Measurements from ENCODE around the gene ATP6V0D1. TPM values are rescaled to one million over a fixed set of nuclear protein-coding genes. Genes with fewer than 3 reads are reported as not detected.
"Not testable (repeated sequence)": the region's sequence is repeated elsewhere in the genome, so short reads cannot be mapped to it uniquely, and the experiment has no call there.

ATP6V0D1 gene
- total RNA-seq, 1 donor from 2014 or later: 49.6 TPM

DNA sequence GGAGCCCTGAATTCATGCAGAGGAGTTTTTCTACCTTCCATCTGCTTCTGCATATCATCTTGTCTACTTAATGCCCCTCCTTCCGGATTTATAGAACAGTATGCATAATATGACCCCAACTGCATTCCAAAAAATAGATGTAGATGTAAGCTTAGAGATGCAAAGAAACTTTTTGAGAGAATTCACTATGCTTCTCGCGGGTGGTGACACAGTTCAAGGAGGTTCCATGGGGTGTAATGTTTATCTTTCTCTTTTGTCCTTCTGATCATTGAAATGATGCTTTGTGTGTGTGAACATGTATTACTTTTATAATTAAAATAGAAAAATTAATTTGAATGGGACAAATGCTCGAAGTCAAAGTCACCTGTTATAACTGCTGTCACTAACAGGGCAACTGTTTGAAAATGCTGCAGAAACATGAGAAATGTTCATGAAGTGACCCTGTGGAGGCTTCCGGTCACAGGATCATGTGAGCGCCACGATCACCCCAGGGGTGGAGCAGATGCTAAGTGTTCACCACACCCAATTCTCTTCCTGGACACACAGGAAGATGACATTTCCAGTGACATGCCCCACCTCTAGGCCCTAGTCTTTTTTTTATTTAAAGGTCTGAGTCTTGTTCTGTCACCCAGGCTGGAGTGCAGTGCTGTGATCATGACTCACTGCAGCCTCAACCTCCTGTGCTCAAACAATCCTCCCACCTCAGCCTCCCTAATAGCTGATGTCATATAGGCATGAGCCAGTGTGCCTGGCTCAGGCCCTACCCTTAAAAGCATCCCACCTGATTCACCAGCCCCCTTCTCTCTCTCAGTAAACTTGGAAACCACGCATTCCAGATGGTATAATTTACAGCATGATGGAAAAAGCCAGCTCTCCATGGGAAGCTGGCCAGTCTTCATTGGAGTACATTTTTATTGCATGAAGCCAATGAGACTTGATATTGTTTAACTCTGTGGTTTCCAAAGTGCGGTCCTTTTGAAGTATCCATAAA lies 23.4 kb upstream of the ATP6V0D1 start:
- no peak for DNase-seq

DNA sequence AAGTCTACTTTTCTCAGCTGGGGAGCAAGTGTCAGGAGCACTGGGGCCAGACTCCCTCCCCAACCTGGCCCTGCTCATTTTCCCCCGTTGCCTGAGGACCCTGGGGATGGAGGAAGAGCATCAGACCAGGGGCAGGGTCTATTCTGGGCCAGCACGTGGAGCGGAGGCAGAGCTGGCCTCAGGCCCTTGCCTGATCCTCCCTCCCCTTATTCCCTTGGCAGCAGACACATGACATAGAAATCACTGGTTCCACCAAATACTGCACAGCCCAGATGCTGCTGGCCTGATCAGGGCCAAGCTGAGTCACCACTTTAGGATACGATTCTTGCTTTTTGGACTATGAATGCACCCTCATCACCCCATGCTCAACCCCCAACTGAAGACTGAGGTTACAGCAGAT lies 18.1 kb upstream of the ATP6V0D1 start:
- no peak for DNase-seq

DNA sequence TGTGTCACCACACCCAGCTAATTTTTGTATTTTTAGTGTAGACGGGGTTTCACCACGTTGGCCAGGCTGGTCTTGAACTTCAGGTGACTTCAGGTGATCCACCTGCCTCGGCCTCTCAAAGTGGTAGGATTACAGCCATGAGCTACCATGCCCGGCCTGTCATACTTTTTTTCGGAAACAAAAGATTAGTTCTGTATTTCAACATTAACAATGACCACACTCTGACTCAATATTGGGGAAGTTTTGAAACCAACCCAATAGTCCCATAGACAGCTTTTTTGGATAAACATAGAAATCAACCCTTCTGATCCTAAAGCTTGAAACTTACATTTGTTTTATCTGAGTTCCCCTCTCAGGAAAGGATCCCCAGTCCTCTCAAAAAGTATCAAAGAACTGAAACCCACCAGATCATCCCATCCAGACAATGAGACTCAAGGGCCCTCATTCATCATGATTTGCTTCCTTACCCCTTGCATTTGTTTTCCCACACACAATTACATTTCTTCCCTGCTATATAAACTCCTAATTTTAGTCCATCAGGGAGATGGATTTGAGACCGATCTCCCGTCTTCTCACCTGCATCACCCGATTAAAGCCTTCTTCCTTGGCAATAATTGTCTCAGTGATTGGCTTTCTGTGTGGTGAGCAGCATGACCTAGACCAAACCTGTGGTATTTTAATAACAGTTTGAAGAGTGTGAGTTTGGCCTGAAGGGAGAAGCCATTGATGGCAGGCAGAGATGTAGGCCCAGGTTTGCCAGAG lies 9.6 kb upstream of the ATP6V0D1 start:
- no peak for DNase-seq

DNA sequence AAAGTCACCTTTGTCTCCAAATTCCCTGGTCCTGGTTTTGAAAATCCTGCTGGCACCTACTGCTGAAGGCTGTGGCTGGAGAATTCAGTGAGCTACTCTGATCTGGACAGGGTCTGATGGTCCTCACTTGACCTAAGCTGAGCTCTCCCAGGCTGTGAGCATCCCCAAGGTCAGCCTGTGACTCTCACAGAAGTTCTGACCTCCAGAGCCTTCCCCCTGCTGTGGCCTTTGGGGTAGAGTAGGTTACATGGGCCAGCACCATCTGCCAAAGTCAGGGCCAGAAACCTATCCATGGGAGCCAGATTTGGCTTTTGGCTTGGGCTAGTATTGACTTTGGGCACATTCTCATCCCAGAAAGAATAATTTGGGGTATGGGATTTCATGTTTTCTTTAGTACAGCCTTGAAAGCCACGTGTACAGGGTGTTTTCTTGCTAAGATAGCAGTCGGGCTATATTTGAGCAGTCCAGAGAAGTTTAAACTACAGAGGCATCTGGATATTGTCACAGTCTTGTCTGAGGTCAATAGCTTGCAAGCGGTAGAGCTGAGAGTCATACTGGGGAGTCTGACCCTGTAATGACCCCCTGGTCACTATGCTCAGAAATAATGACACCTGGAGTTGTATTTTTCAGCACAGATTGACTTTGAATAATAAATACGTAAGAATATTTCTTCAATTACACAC lies 8.6 kb upstream of the ATP6V0D1 start:
- no peak for DNase-seq

DNA sequence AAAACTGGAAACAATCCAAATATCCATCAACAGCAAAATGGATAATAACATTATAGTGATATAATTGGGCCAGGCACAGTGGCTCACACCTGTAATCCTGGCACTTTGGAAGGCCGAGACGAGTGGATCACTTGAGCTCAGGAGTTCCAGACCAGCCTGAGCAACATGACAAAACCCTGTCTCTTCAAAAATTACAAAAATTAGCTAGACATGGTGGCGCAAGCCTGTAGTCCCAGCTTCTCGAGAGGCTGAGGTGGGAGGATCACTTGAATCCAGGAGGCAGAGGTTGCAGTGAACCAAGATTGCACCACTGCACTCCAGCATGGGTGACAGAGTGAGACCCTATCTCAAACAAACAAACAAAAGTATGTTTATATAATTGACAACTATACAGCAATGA lies 6.6 kb upstream of the ATP6V0D1 start:
- not testable (repeated sequence) for DNase-seq

DNA sequence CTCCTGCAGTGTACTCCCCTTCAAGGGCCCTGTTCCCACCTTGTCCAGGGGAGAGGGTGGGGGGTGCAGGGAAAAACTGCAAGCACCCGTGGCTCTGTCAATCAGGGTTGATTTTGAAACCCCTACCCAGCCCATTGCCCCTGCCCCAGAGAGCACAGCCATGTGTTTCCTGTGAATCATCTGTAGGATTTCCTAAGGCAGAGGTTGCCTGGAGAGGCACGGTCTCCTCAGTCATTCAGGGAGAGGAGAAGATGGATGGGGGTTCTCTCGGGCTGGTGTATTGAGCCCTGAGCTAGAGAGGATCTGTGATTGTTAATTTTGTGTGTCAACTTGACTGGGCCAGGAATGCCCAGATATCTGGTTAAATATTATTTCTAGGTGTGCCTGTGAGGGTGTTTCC lies 5.8 kb upstream of the ATP6V0D1 start:
- no peak for DNase-seq

DNA sequence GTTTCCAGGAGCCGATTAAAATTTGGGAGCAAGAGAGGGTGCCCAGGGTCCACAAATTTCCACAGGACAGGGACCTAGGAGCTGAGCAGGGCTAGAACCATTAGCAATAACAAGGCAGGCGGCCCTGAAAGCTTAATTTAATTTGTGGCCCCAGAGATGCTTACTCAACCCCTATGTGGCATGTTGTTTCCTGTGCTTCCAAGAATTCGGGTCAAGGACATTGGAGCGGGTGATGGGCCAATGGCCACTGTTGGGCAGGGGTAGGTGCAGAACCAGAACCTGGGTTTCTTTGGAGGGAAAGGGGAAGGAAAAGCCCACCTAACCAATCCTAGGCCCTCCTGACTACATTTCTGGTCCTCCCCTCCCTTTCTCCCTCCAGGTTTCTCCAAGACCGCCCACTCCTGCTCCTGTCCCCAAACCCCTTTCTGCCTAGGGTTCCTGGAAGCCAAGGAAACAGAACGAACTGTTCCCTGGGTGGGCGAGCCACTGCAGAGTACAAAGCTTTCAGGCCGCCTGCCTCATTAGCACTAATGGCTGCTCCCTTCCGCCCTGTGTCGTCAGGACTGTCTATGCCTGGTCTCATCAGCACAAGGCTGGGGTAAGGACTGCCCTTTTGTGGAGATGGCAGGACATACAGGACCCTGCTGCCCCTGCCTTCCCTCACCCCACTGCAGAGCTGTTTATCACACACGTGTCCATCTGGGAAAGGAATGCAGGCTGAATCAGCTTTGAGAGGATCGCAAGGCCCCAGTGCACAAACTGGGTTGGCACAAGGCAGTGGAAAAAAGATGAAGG lies 3.0 kb upstream of the ATP6V0D1 start:
- DNase-seq: no peak

DNA sequence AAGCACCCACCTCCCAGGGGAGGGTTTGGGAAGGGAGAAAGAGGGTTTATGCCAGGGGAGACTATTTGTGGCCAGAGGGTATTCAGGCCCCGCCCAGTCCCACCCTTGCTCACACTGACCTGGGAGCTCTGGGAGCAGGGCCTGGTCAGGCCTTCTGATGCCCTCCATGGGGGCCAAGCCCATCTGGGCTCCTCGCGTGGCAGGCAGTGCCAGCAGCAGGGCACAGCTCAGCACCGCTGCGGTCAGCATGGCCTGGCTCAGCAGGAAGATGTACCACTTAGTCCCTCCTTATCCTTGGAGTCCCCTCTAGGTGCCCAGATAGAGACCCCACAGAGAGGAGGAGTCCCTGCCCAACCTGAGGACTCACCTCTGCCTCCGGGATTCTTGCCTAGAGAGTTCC lies 2.2 kb upstream of the ATP6V0D1 start, which contains the start of gene AGRP:
Gene AGRP (minus strand): TSS at position 398 of the 400 bp plus-strand sequence. CDS start 149 bp downstream, at position 249.
- DNase-seq: no peak

DNA sequence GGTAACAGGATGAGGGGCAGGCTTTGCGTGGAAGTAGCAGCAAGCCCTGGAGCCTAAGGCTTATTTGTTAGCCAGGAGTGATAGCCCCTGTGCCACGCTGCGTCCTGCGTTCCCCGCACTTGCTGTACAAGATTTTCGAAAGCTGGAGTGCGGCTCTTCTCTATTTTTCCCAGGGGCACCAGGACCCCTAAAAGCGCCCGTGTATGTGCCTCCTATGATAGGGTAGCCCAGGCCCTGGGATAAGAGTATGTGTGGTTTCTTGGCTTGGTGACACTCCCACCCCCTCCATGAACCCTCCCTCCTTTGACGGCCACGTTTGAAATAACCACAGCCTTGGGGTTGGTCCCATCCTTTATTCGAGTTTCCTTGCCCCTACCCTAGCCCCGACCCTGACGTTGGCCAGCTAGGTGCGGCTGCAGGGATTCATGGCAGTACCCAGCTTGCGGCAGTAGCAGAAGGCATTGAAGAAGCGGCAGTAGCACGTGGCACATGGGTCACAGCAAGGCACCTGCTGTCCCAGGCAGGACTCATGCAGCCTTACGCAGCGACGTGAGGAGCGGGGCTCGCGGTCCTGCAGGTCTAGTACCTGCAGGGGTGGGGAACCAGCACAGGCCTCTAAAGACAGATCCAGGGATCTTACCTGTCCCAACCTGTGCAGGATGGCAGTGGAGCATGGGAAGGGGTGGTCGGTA lies 1.4 kb upstream of the ATP6V0D1 start:
- no peak for DNase-seq

DNA sequence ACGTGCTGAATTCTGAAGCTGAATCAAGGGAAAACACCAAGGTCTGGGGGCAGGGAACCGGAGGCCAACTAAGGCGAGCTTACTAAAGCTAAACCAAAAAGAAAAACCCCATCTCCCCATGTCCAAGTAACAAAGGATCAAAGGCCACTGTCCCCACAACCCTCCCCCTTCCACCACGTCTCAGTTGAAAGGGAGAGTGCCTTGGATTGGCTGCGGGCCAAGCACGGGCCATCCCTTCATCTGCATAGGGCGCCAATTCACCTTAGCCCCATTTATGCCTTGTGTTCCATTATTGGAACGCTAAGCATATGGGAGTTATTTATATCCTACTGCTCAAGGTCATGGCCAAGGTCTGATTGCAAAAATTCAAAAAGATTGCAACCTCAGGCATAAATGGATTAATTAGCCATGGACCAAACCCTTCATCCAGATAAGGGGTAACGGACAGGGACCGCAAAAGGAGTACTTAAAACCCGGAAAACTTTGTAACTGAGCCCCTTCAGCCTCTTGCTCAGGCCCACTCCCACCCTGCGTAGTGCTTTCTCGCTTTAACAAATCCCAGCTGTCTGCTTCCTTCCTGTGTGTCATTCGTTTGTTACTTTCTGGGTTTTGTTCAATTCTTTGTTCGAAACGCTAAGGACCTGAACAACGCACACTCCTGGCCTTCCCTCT lies 740 bp upstream of the ATP6V0D1 start:
- DNase-seq: peak; percentile 78

DNA sequence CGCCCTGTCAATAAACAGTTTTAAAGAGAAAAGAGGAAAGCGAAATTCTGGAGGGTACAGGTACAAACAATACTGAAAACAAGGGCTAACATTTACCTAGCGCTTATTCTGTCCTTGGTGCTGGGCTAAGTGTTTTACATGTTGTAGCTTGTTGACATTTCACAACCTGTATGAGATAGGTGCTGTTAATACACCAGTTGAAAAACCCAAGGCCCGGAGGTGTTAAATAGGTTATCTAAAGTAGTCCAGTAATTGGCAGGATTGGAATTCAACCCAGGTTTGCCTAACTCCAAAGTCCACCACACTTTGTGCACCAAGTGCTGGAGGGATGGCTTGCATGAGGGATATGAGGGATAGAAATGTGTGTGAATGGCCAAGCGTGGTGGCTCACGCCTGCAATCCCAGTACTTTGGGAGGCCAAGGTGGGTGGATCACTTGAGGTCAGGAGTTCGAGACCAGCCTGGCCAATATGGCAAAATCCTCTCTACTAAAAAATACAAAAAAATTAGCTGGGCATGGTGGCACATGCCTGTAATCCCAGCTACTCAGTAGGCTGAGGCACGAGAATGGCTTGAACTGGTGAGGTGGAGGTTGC lies 2.9 kb downstream of the ATP6V0D1 start:
- no peak for DNase-seq

DNA sequence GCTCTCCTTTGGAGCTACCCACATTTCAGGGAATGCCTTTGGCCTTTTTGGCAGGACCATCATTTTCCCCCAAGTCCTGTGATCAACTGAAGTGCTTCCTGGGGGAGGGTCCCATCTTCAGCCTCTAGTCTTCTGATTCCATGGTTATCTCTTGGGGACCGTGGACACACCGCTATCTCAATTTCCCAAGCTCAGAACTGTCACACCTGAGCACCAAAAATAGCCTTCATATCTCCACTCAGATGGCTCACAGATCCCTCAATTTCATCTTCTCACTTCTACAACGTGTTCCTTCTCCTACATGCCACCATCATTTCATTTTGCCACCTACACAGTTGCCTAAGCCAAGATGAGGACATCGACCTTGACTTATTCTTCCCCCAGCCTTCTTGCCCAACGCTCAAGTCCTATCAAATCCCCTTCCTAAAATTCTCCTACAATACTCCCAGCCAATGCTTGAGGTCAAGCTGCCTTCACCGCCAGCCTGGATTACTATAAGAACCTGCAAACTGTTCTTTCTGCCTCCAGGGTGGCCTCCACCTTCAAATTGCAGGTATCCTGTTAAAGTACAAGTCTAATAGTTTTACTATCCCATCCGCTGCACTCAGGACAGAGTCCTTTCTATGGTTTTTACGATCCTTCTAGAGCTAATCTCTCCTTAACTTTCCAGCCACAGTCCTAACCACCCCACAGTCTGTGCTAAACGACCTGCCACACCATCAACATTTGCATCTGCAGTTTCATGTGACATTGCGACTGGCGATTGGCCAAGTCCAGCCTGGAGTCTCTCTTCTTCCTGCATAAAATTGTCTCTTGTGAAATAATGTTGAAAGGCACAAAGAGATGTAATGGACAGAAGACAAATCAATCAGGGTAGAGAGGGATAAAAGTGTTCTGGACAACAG lies 6.2 kb downstream of the ATP6V0D1 start:
- no peak for DNase-seq

DNA sequence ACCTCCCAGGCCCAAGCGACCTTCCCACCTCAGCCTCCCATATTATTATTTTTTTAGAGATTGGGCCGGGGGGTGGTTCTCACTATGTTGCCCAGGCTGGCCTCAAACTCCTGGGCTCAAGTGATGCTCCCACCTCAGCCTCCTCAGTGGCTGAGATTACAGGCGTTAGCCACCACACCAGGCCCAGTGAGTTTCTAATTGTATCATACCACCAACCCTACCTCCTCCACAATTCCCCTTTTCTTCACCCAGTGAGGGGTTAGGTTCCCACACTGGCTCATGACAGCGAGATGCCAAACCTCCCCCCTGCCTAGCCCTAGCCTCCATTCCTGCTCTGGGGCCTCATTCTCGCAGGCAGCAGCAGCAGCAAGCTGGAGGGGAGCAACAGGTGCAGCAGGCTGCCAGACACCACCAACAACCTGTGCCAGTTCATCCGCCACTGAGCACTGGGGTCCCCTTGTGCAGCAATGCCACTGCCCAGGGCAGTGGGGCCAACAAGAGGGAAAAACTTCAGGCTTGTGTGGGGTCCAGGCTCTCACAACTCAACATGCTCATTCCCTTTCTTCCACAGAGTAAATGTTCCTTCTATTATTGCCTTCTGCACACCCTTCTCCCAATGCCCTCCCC lies 9.1 kb downstream of the ATP6V0D1 start:
- DNase-seq: no peak

DNA sequence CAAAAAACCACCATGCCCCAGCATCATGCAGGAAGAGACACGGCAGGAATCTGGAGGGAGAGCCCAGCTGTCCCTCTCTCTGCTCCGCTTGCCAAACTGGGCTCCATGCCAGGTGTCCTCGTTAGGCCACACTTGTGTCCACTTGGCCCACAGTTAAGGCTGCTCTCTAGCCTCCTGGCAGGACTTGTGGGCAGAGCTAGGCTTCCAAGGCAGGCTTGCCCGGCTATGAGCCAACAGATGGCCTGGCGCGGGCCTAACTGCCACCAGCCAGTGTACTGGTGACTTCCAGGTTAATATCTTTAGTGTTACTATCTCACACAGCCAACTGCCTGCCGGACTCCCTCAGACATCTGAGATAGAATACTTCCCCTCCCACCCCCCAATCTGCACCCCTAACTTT lies 10.6 kb downstream of the ATP6V0D1 start:
- no peak for DNase-seq

DNA sequence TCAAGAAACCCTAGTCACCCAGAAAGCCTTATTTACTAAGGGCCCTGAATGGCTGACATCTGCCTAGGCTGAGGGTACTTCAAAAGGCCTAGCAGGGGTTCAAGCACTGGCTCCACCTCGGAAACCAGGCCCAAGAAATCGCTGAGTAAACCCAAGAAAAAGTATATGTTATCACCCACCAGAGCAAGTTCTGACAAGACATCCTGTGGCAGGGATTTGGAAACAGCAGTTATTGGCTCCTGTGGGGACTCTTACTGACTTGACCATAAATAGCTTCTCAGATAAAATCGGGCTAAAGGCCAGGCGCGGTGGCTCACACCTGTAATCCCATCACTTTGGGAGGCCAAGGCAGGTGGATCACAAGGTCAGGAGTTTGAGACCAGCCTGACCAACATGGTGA lies 12.2 kb downstream of the ATP6V0D1 start:
- no peak for DNase-seq

DNA sequence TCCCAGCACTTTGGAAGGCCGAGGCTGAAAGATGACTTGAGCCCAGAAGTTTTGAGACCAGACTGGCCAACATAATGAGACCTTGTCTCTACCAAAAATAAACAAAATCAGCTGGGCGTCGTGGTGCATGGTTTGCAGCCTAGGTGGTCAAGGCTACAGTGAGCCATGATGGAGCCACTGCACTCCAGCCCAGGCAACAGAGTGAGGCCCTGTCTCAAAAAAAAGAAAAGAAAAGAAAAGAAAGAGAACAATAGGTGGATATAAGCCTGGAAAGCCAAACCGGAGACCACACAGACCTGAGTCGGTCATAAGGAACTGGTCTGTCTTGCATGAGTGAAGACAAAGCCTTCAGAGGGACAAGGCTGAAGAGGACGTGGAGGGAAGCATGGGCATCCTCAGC lies 14.4 kb downstream of the ATP6V0D1 start:
- no peak for DNase-seq

DNA sequence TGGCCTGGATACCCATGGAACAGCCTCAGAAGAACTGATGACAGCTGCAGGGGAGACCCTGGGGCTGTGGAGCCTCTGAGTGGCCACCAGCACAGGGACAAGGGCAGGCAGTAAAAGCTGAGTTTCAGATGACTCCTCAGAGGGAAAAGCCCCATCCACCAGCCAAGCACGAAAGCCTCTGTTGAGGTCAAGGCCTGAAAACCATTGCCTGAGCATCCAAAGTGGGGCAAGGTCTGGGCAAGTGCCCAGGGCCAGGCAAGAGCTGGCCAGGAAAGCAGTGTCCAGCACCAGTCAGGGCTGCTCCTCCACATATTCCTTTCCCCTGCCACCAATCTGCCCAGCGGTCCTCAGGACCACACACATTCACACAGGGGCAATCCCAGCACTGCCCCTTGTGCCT lies 16.4 kb downstream of the ATP6V0D1 start:
- DNase-seq: no peak

DNA sequence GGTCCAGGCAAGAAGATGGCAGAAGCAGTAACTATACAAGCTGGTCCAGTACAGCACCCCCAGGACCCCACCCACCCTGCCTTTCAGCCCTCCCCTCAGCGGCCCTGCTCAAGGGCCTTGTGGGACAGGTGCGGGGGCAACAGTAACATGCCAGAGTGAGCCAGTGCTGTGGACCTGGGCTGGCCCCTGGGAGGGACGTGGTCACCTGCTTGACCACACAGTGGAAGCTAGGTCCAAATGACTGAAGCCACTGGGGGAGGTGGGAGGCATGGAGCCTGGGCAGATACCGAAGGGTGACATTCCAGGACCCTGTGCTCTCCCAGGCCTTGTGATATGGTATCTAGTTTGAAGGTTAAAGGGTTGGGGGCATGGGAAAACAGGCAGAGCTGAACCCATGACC lies 17.3 kb downstream of the ATP6V0D1 start:
- no peak for DNase-seq

DNA sequence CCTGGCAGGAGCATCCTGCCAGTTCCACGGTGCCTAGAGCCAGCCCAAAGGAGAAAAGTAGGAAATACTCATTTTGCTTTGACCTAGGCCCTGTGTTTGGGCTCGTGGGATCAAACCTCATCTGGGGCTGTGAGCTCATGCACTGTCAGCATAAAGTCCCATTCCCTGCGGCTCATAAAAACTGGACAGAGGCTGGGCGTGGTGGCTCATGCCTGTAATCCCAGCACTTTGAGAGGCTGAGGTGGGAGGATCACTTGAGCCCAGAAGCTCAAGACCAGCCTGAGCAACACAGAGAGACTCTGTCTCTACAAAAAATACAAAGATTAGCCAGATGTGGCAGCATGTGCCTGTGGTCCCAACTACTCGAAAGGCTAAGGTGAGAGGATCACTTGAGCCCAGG lies 17.9 kb downstream of the ATP6V0D1 start:
- no peak for DNase-seq

Measured in skin of body (tissue), 2 donors.